ENCODE results near the gene PPTC7.
"Not testable (repeated sequence)": the region's sequence is repeated elsewhere in the genome, so short reads cannot be mapped to it uniquely, and the experiment has no call there.

Gene PPTC7

GRCh38 chr12:110520876-110521712 is 62.0 kb downstream of the PPTC7 start:
- H3K27me3 Mint-ChIP-seq (ENCODE audit: low read depth); H3K9me3 Mint-ChIP-seq; H3K36me3 Mint-ChIP-seq (ENCODE audit: low read depth): not testable (repeated sequence)
- Mint-ChIP-seq H3K4me1 (ENCODE audit: low read depth) (peaks cover 14% of the 10 kb centered on the region), H3K27ac (peak overlapping the region; percentile 15), H3K4me3 (peak overlapping the region; percentile 15)
- peak; percentile 48 for DNase-seq (ENCODE audit: low spot score)

- H3K4me3 Mint-ChIP-seq; H3K27ac Mint-ChIP-seq; H3K9me3 Mint-ChIP-seq; DNase-seq (ENCODE audit: low spot score); H3K27me3 Mint-ChIP-seq (ENCODE audit: low read depth); H3K36me3 Mint-ChIP-seq (ENCODE audit: low read depth): not testable (repeated sequence)
- peaks cover 12% of the 10 kb centered on the region for H3K4me1 Mint-ChIP-seq (ENCODE audit: low read depth)
These were observed 65.1 kb downstream of the PPTC7 start for GRCh38 chr12:110518014-110518413.

GRCh38 chr12:110516995-110517394 is 66.1 kb downstream of the PPTC7 start:
- H3K27ac Mint-ChIP-seq, result no peak overlapping the region
- no peak for DNase-seq (ENCODE audit: low spot score)
- no peaks in the 10 kb centered on the region for H3K9me3 Mint-ChIP-seq
- no peaks in the 10 kb centered on the region for H3K36me3 Mint-ChIP-seq (ENCODE audit: low read depth)
- no peak overlapping the region for H3K4me3 Mint-ChIP-seq
- H3K27me3 Mint-ChIP-seq (ENCODE audit: low read depth), result no peaks in the 10 kb centered on the region
- peaks cover 8% of the 10 kb centered on the region for H3K4me1 Mint-ChIP-seq (ENCODE audit: low read depth)

- H3K4me3 Mint-ChIP-seq, result no peak overlapping the region
- H3K27me3 Mint-ChIP-seq (ENCODE audit: low read depth), result peaks cover 2% of the 10 kb centered on the region
These were observed 68.8 kb downstream of the PPTC7 start for GRCh38 chr12:110514363-110514762.

GRCh38 chr12:110513842-110514241 is 69.3 kb downstream of the PPTC7 start:
- Mint-ChIP-seq H3K27me3 (ENCODE audit: low read depth) (peaks cover 2% of the 10 kb centered on the region), H3K36me3 (ENCODE audit: low read depth) (no peaks in the 10 kb centered on the region), H3K4me3 (no peak overlapping the region), H3K4me1 (ENCODE audit: low read depth) (peaks cover 3% of the 10 kb centered on the region), H3K27ac (no peak overlapping the region), H3K9me3 (no peaks in the 10 kb centered on the region)
- no peak for DNase-seq (ENCODE audit: low spot score)

More at GRCh38 chr12:110514363-110514762, 68.8 kb downstream of the PPTC7 start:
- Mint-ChIP-seq H3K4me1 (ENCODE audit: low read depth) (peaks cover 3% of the 10 kb centered on the region), H3K36me3 (ENCODE audit: low read depth) (no peaks in the 10 kb centered on the region), H3K27ac (no peak overlapping the region), H3K9me3 (no peaks in the 10 kb centered on the region)
- no peak for DNase-seq (ENCODE audit: low spot score)

GRCh38 chr12:110508071-110508586 is 75.0 kb downstream of the PPTC7 start:
- DNase-seq (ENCODE audit: low spot score), result no peak
- Mint-ChIP-seq H3K4me3 (no peak overlapping the region), H3K27me3 (ENCODE audit: low read depth) (peaks cover 2% of the 10 kb centered on the region), H3K27ac (no peak overlapping the region), H3K4me1 (ENCODE audit: low read depth) (peaks cover 1% of the 10 kb centered on the region), H3K36me3 (ENCODE audit: low read depth) (no peaks in the 10 kb centered on the region), H3K9me3 (no peaks in the 10 kb centered on the region)

- no peak overlapping the region for H3K4me3 Mint-ChIP-seq
- peaks cover 4% of the 10 kb centered on the region for H3K27me3 Mint-ChIP-seq (ENCODE audit: low read depth)
- H3K27ac Mint-ChIP-seq, result no peak overlapping the region
- peaks cover 11% of the 10 kb centered on the region for H3K4me1 Mint-ChIP-seq (ENCODE audit: low read depth)
- DNase-seq (ENCODE audit: low spot score), result no peak
- H3K9me3 Mint-ChIP-seq, result peaks cover 7% of the 10 kb centered on the region
- peaks cover 17% of the 10 kb centered on the region for H3K36me3 Mint-ChIP-seq (ENCODE audit: low read depth)
These were observed 77.8 kb downstream of the PPTC7 start for GRCh38 chr12:110505332-110505731.

GRCh38 chr12:110503432-110503831 is 79.7 kb downstream of the PPTC7 start:
- H3K36me3 Mint-ChIP-seq (ENCODE audit: low read depth), result peaks cover 27% of the 10 kb centered on the region
- peaks cover 23% of the 10 kb centered on the region for H3K4me1 Mint-ChIP-seq (ENCODE audit: low read depth)
- peak overlapping the region; percentile 71 for H3K27ac Mint-ChIP-seq
- peaks cover 4% of the 10 kb centered on the region for H3K27me3 Mint-ChIP-seq (ENCODE audit: low read depth)
- DNase-seq (ENCODE audit: low spot score), result no peak
- peaks cover 7% of the 10 kb centered on the region for H3K9me3 Mint-ChIP-seq
- no peak overlapping the region for H3K4me3 Mint-ChIP-seq

- peaks cover 32% of the 10 kb centered on the region for H3K36me3 Mint-ChIP-seq (ENCODE audit: low read depth)
- H3K9me3 Mint-ChIP-seq, result peaks cover 7% of the 10 kb centered on the region
- H3K4me1 Mint-ChIP-seq (ENCODE audit: low read depth), result peaks cover 25% of the 10 kb centered on the region
- peaks cover 4% of the 10 kb centered on the region for H3K27me3 Mint-ChIP-seq (ENCODE audit: low read depth)
- peak within 1 kb of the TSS; percentile 97 for H3K4me3 Mint-ChIP-seq
- H3K27ac Mint-ChIP-seq, result peak within 1 kb of the TSS; percentile 98
- DNase-seq (ENCODE audit: low spot score), result peak; percentile 99
These were observed 81.1 kb downstream of the PPTC7 start, which contains the start of the genes RAD9B and VPS29 for GRCh38 chr12:110501752-110502738. RAD9B (plus strand) TSS chr12:110502331; CDS start chr12:110502338, 7 bp downstream. VPS29 (minus strand) TSS chr12:110502111; CDS start chr12:110502051, 60 bp downstream.

- Mint-ChIP-seq H3K27ac (peak overlapping the region; percentile 98), H3K9me3 (peaks cover 7% of the 10 kb centered on the region), H3K36me3 (ENCODE audit: low read depth) (peaks cover 35% of the 10 kb centered on the region), H3K4me1 (ENCODE audit: low read depth) (peaks cover 27% of the 10 kb centered on the region), H3K4me3 (peak overlapping the region; percentile 97), H3K27me3 (ENCODE audit: low read depth) (peaks cover 4% of the 10 kb centered on the region)
- DNase-seq (ENCODE audit: low spot score), result no peak
These were observed 81.7 kb downstream of the PPTC7 start for GRCh38 chr12:110501399-110501751.

GRCh38 chr12:110498984-110499706 is 84.0 kb downstream of the PPTC7 start:
- peaks cover 7% of the 10 kb centered on the region for H3K9me3 Mint-ChIP-seq
- peak overlapping the region; percentile 66 for H3K4me3 Mint-ChIP-seq
- peaks cover 4% of the 10 kb centered on the region for H3K27me3 Mint-ChIP-seq (ENCODE audit: low read depth)
- peaks cover 31% of the 10 kb centered on the region for H3K4me1 Mint-ChIP-seq (ENCODE audit: low read depth)
- H3K27ac Mint-ChIP-seq, result peak overlapping the region; percentile 65
- H3K36me3 Mint-ChIP-seq (ENCODE audit: low read depth), result peaks cover 47% of the 10 kb centered on the region
- no peak for DNase-seq (ENCODE audit: low spot score)
